Glutamatergic neuron (in vitro differentiated cells): ENCODE measurements around the gene TRAPPC14. TPM values are rescaled to one million over a fixed set of nuclear protein-coding genes. Genes with fewer than 3 reads are reported as not detected.

Experiments
- DNase-seq: peaks from one replicate; pipeline ENCODE4 v3.0.0; 2022
- H3K27ac Mint-ChIP-seq: one replicate; pipeline ENCODE4 v1.8.0; 2020; ENCODE audit warnings: mild to moderate bottlenecking, mixed read lengths, inconsistent platforms; ENCODE audit not compliant: unreplicated experiment
- H3K27me3 Mint-ChIP-seq: one replicate; pipeline ENCODE4 v1.8.0; 2020; ENCODE audit warnings: mild to moderate bottlenecking, moderate library complexity, mixed read lengths, inconsistent platforms; ENCODE audit not compliant: unreplicated experiment
- H3K36me3 Mint-ChIP-seq: one replicate; pipeline ENCODE4 v1.8.0; 2020; ENCODE audit warnings: mild to moderate bottlenecking, mixed read lengths, inconsistent platforms; ENCODE audit not compliant: unreplicated experiment
- H3K4me1 Mint-ChIP-seq: one replicate; pipeline ENCODE4 v1.8.0; 2020; ENCODE audit warnings: mild to moderate bottlenecking, low read depth, mixed read lengths, inconsistent platforms; ENCODE audit not compliant: unreplicated experiment
- H3K4me3 Mint-ChIP-seq: one replicate; pipeline ENCODE4 v1.8.0; 2020; ENCODE audit warnings: mild to moderate bottlenecking, mixed read lengths, inconsistent platforms; ENCODE audit not compliant: unreplicated experiment
- H3K9me3 Mint-ChIP-seq: one replicate; pipeline ENCODE4 v1.8.0; 2020; ENCODE audit warnings: mild to moderate bottlenecking, moderate library complexity, mixed read lengths, inconsistent platforms; ENCODE audit not compliant: unreplicated experiment
- CTCF ChIP-seq: fragments of 200-600 bp; sonication (generic); IDR thresholded peaks from one replicate; pipeline ENCODE4 v1.5.0; 2021; ENCODE audit not compliant: partially characterized antibody, unreplicated experiment
- total RNA-seq: library from RNA; stranded (reverse); fragmentation: NEBNext Ultra II Directional; extraction: Animal tissue kit (Norgen Biotek cat#: 25700); gene quantifications from one replicate; pipeline ENCODE4 v1.2.1, GENCODE V29; 2021; ENCODE audit not compliant: unreplicated experiment

The TRAPPC14 gene
- total RNA-seq, 1 donor from 2014 or later = 42.4 TPM

GRCh38 chr7:100176096-100177044 is 17.8 kb upstream of the TRAPPC14 start:
- Mint-ChIP-seq H3K27me3 (peaks cover 13% of the 10 kb centered on the region), H3K27ac (peak overlapping the region; percentile 94)
- no peak for DNase-seq

DNA sequence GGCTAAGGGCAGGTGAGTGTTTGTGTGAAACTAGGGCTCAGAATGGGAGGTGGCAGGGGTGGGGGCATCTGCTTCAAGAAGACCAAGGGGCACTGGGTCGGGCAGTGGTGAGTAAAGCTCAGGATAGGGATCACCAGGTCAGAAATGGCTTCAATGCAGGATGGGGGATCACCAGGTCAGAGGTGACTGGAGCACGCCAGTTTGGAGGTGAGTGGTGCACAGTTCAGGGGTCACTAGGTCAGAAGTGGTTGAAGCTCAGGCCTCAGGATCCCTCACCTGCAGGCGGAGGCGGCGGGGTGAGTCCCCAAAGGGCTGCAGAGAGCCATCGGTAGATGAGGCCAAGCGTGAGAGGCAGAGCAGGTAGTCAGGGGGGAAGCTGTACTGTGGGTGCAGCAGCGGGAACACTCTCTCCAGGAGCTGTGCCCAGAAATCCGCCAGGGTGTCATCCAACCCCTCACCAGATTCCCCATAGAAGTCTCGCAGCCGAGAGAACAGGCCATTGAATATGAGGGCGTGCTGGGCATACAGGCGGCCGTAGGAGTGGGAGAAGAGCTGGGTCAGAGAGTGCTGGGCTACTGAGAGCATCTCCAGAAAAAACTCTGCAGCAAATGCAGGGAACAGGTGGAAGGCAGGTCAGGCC is 16.9 kb upstream of the TRAPPC14 start:
- peaks cover 16% of the 10 kb centered on the region for H3K9me3 Mint-ChIP-seq
- H3K27ac Mint-ChIP-seq = peak overlapping the region; percentile 45
- H3K4me1 Mint-ChIP-seq = peaks cover 18% of the 10 kb centered on the region
- peaks cover 16% of the 10 kb centered on the region for H3K27me3 Mint-ChIP-seq
- H3K36me3 Mint-ChIP-seq = peaks cover 13% of the 10 kb centered on the region
- TF ChIP-seq CTCF = no peak
- no peak for DNase-seq
- H3K4me3 Mint-ChIP-seq = peak overlapping the region; percentile 98

More at GRCh38 chr7:100176096-100177044, 17.8 kb upstream of the TRAPPC14 start:
- Mint-ChIP-seq H3K36me3 (peaks cover 8% of the 10 kb centered on the region), H3K4me1 (peaks cover 14% of the 10 kb centered on the region), H3K9me3 (peaks cover 15% of the 10 kb centered on the region), H3K4me3 (peak overlapping the region; percentile 98)
- no peak for TF ChIP-seq CTCF

DNA sequence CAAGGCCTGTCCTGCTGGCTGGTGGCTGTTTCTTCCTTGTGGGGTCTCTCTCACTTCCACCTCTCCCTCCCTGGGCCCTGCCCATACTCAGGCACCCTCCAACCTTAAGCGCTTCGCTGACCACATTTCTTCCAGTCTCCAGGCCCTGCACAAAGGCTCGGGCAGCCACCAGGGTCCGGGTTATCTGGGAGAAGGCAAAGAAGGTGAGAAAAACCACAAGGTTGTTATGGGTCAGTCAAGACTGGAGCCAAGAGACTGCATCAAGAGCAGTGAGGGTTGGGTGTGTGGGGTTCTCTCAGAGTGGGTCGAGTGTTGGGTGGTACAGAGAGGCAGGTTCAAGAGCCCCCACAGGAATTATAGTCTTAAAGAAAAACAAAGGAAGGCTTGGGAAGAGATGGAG is 16.1 kb upstream of the TRAPPC14 start:
- Mint-ChIP-seq H3K4me1 (peaks cover 19% of the 10 kb centered on the region), H3K4me3 (peak overlapping the region; percentile 98)

GRCh38 chr7:100173806-100174495 is 15.4 kb upstream of the TRAPPC14 start:
- H3K4me1 Mint-ChIP-seq = peaks cover 19% of the 10 kb centered on the region
- H3K36me3 Mint-ChIP-seq = peaks cover 13% of the 10 kb centered on the region
- H3K27ac Mint-ChIP-seq = no peak overlapping the region
- no peak for TF ChIP-seq CTCF
- H3K4me3 Mint-ChIP-seq = no peak overlapping the region
- DNase-seq = no peak
- peaks cover 18% of the 10 kb centered on the region for H3K27me3 Mint-ChIP-seq
- H3K9me3 Mint-ChIP-seq = peaks cover 17% of the 10 kb centered on the region

More for the DNA sequence above, 16.1 kb upstream of the TRAPPC14 start:
- peaks cover 13% of the 10 kb centered on the region for H3K36me3 Mint-ChIP-seq
- no peak for DNase-seq
- no peak overlapping the region for H3K27ac Mint-ChIP-seq
- peaks cover 16% of the 10 kb centered on the region for H3K9me3 Mint-ChIP-seq
- H3K27me3 Mint-ChIP-seq = peaks cover 17% of the 10 kb centered on the region
- TF ChIP-seq CTCF = no peak
